ENCODE data around the gene SPATA20. TPM values are rescaled to one million over a fixed set of nuclear protein-coding genes. Genes with fewer than 3 reads are reported as not detected.

The SPATA20 gene
- total RNA-seq, 4 donors from 2014 or later = 27.6 to 56.0 (median 40.6) TPM

DNA sequence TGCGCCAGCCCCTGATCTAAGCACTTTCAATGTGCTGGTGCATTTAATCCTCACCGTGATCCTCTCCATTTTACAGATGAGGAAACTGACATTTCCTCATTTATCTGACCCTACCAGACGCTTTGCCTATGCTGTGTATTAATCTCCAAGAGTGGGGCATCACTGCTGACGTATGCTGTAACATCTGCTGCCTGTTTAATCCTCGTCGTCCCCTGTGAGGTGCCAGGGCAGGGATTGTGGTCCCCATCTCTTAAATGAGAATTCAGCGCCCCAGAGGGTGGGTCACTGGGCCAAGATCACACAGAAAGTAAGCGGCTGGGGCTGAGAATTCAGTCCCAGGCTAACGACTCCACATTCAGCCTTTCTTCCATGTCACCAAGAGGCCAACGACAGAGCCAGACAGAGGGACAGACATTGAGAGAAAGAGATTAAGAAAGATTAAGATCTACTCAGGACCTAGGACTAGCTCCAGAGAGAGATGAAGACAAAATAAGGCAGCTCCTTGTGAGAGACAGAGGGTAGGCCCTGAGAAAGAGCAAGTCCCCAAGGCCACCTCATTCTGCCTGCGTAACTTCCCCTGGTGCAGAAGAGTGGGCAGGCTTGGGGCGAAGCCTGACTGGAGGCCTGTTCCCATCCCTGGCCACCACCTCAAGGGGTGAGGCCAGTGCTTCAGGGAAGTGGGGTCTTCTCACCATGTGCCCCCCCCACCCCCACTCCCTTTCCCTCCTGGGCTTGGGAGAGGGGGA, 27.1 kb downstream of the SPATA20 start:
- intact Hi-C loops (cut with DNase I; ENCODE audit: low total_unique reads) = no loop called here
- TF ChIP-seq POLR2A (IDR thresholded peaks at IDR 0.05) = no peak
- no peak overlapping the region for H3K4me3 ChIP-seq (ENCODE audit: low read depth, poor library complexity, severe bottlenecking)
- WGBS, 2 donors = 88 to 93% methylated on average over 12 of the region's 12 CpGs
- no peak for DNase-seq (ENCODE audit: low spot score in 2 of 2)

DNA sequence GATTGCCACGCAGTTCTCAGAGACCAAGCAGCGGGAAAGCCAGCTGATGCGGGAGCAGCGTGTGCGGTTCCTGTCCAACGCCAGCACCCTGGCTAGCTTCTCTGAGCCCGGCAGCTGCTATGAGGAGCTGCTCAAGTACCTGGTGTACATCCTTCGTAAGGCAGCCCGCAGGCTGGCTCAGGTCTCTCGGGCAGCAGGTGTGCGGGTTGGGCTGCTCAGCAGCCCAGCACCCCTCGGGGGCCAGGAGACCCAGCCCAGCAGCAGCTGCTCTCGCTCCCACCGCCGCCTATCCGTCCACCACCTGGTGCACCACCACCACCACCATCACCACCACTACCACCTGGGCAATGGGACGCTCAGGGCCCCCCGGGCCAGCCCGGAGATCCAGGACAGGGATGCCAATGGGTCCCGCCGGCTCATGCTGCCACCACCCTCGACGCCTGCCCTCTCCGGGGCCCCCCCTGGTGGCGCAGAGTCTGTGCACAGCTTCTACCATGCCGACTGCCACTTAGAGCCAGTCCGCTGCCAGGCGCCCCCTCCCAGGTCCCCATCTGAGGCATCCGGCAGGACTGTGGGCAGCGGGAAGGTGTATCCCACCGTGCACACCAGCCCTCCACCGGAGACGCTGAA, 28.7 kb downstream of the SPATA20 start:
- DNase-seq (ENCODE audit: low spot score in 2 of 2) = no peak
- intact Hi-C loops (cut with DNase I; ENCODE audit: low total_unique reads) = no loop called here
- H3K4me3 ChIP-seq (ENCODE audit: low read depth, poor library complexity, severe bottlenecking) = no peak overlapping the region
- TF ChIP-seq POLR2A (IDR thresholded peaks at IDR 0.05) = no peak
- TF ChIP-seq, protein P1, sequence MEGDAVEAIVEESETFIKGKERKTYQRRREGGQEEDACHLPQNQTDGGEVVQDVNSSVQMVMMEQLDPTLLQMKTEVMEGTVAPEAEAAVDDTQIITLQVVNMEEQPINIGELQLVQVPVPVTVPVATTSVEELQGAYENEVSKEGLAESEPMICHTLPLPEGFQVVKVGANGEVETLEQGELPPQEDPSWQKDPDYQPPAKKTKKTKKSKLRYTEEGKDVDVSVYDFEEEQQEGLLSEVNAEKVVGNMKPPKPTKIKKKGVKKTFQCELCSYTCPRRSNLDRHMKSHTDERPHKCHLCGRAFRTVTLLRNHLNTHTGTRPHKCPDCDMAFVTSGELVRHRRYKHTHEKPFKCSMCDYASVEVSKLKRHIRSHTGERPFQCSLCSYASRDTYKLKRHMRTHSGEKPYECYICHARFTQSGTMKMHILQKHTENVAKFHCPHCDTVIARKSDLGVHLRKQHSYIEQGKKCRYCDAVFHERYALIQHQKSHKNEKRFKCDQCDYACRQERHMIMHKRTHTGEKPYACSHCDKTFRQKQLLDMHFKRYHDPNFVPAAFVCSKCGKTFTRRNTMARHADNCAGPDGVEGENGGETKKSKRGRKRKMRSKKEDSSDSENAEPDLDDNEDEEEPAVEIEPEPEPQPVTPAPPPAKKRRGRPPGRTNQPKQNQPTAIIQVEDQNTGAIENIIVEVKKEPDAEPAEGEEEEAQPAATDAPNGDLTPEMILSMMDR (IDR thresholded peaks at IDR 0.05) = no peak
- WGBS, 2 donors = 83 to 84% methylated on average over 26 to 30 of the region's 33 CpGs

GRCh38 chr17:50576864-50577263, 29.9 kb downstream of the SPATA20 start:
- TF ChIP-seq, protein P1 (IDR thresholded peaks at IDR 0.05) = no peak
- no peak for TF ChIP-seq POLR2A (IDR thresholded peaks at IDR 0.05)
- no peak for DNase-seq (ENCODE audit: low spot score in 2 of 2)
- intact Hi-C loops (cut with DNase I; ENCODE audit: low total_unique reads) = no loop called here
- WGBS, 2 donors = 81 to 85% methylated on average over 13 of the region's 13 CpGs
- no peak overlapping the region for H3K4me3 ChIP-seq (ENCODE audit: low read depth, poor library complexity, severe bottlenecking)

DNA sequence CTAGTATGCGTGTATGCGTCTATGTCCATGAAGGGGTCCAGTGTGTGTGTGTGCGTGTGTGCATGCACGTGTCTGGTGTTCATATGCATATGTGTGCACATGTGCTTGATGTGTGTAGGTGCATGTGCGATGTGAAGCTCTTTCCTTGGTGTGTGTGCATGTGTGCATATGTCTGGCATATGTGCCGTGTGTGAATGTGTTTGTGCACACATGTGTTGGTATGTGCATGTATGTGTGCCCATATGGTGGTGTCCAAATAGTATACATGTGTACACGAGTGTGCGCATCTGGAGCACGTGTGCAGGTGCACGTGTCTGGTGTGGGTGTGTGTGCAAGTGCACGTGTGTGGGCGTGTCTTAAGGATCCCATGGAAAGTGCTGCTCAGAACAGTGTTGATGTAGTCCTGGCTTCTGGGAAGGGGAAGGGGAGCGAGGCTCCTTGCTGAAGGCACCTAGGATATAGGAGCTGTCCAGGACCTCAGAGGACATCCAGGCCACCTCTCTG, 30.5 kb downstream of the SPATA20 start:
- 81 to 89% methylated on average over 13 of the region's 13 CpGs for WGBS, 2 donors
- H3K4me3 ChIP-seq (ENCODE audit: low read depth, poor library complexity, severe bottlenecking) = no peak overlapping the region
- TF ChIP-seq, protein P1 (IDR thresholded peaks at IDR 0.05) = no peak
- TF ChIP-seq POLR2A (IDR thresholded peaks at IDR 0.05) = no peak
- intact Hi-C loops (cut with DNase I; ENCODE audit: low total_unique reads) = no loop called here
- DNase-seq (ENCODE audit: low spot score in 2 of 2) = no peak

DNA sequence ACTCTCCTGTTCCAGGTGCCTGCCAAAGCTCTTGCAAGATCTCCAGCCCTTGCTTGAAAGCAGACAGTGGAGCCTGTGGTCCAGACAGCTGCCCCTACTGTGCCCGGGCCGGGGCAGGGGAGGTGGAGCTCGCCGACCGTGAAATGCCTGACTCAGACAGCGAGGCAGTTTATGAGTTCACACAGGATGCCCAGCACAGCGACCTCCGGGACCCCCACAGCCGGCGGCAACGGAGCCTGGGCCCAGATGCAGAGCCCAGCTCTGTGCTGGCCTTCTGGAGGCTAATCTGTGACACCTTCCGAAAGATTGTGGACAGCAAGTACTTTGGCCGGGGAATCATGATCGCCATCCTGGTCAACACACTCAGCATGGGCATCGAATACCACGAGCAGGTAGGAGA, 31.2 kb downstream of the SPATA20 start:
- TF ChIP-seq POLR2A (IDR thresholded peaks at IDR 0.05) = no peak
- TF ChIP-seq, protein P1 (IDR thresholded peaks at IDR 0.05) = no peak

DNA sequence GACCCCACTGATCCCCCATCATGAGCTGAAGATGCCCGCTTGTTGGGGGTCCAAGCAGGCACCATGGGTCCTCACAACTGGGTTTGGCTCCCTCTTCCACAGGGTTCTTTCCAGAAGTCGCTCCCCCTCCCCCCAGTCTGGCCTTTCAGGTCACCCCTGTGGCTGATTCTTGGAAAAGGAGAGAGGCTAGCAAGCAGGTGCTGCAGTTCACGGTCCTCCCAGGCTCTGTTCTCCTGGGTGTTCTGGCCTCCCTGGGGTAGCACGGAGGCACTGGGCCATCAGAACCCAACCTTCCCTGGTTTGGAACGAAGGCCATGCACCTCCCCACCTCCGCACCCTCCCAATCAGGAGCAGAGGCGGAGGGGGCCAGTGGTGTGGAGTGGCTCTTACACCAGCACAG, 32.4 kb downstream of the SPATA20 start:
- intact Hi-C loops (cut with DNase I; ENCODE audit: low total_unique reads) = no loop called here

More for the DNA sequence above, 31.2 kb downstream of the SPATA20 start:
- H3K4me3 ChIP-seq (ENCODE audit: low read depth, poor library complexity, severe bottlenecking) = no peak overlapping the region
- intact Hi-C loops (cut with DNase I; ENCODE audit: low total_unique reads) = no loop called here
- no peak for DNase-seq (ENCODE audit: low spot score in 2 of 2)
- 70 to 91% methylated on average over 11 to 16 of the region's 16 CpGs for WGBS, 2 donors

More for the DNA sequence above, 32.4 kb downstream of the SPATA20 start:
- no peak for DNase-seq (ENCODE audit: low spot score in 2 of 2)
- H3K4me3 ChIP-seq (ENCODE audit: low read depth, poor library complexity, severe bottlenecking) = no peak overlapping the region
- WGBS, 2 donors = 90 to 93% methylated on average over 6 to 7 of the region's 7 CpGs
- TF ChIP-seq, protein P1 (IDR thresholded peaks at IDR 0.05) = no peak
- TF ChIP-seq POLR2A (IDR thresholded peaks at IDR 0.05) = no peak
